NCI-H2107 treated with DMSO at 0.1 percent for 48 hours (cell line): Measurements from ENCODE around the gene COCH.
"Not testable (repeated sequence)": the region's sequence is repeated elsewhere in the genome, so short reads cannot be mapped to it uniquely, and the experiment has no call there.

Experiments used
- DNase-seq: peaks from one replicate; lab custom pipeline; 2025; ENCODE audit not compliant: unreplicated experiment; lab: John Stamatoyannopoulos, UW

COCH gene

DNA sequence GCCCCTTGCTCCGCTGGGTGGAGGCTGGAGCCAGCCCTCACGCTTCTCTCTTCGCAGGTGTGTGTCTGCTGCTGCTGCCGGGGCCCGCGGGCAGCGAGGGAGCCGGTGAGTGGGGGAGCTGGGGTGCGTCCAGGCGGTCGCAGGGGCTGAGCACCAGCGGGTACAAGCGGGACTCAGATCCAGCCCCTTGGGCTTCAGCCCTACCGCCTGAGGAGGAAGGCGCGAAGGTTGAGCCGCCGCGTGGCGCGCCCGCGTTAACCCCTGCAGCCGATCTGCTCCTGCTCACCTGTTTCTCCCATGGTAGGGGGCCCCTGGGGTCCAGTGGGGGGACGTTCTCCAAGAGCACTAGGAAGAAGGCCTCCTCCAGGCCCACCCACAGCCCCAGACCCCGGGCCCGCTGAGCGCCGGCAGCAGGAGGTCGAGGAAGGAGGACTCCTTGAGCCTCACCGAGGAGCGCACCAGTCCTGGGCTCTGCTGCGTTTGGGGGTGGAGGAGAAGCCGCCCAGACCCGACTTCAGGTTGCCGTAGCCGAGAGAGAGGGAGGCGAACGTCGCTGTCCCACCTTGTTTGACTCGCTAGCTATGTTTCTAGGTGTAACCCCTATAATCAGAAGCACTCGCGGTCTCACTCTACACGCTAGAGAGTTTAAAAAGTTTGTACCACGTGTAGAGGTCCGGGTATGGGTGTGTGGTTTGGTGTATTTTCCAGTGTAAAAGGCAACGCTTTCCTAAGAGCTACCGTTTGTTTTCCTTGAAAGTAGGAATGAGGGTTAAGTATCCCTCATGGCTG, 834 bp downstream of the COCH start:
- DNase-seq, result peak; percentile 28

- no peak for DNase-seq
These were observed 1.4 kb downstream of the COCH start for GRCh38 chr14:30875788-30876053.

DNA sequence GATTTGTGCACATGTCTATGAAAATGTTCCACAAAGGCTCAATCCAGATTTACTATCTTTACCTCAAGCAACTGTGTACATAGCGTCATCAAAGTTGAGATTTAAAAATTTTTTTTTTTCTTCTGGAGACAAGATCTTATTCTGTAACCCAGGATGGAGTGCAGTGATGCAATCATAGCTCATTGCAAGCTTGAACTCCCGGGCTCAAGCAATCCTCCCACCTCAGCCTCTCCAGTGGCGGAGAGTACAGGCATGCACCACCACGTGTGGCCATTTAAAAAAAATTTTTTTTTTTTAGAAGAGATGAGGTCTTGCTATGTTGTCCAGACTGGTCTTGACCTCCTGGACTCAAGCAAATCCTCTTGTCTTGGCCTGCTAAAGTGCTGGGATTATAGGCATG, 2.3 kb downstream of the COCH start:
- no peak for DNase-seq

- DNase-seq, result no peak
These were observed 8.1 kb downstream of the COCH start for GRCh38 chr14:30882431-30882830.

GRCh38 chr14:30883508-30884294, 9.3 kb downstream of the COCH start:
- DNase-seq, result no peak

DNA sequence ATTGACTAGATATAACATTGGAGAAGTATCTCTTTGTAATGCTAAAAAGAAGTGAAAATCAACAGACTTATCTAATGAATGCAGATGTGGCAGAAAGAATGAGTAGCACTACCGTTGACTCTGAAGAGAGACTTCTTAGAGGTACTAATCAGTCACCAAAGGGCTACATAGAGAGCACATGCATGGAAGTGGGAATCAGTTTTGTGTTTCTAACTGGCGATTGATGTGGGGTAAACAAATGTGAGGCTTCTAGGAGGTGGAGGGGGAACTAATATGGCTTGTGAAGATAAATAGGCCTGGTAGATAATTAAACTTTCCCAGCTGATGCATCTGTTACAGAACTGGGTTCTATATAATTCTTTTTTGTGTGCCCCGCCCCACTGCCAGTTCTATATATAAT, 10.5 kb downstream of the COCH start:
- no peak for DNase-seq

DNA sequence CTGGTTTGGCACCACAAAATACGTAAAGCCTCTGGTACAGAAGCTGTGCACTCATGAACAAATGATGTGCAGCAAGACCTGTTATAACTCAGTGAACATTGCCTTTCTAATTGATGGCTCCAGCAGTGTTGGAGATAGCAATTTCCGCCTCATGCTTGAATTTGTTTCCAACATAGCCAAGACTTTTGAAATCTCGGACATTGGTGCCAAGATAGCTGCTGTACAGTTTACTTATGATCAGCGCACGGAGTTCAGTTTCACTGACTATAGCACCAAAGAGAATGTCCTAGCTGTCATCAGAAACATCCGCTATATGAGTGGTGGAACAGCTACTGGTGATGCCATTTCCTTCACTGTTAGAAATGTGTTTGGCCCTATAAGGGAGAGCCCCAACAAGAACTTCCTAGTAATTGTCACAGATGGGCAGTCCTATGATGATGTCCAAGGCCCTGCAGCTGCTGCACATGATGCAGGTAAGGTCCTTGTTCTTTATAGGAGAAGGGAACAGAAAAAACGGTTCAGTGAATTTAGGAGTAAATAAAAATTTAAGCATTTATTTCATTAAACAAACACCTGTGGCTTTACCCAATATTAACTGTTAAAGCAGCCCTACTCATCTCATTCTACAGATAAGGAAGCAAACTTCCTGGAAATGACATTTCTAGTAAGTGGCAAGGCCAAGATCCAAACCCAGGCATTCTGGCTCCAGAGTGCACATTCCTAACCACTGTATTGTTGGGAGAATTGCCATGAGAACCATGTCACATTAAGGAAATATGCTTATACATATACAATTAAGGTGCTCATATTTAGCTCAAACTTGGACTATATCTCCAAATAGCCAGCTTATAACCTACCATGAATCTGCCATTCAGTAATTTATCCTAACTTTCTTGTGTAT, 11.7 kb downstream of the COCH start:
- no peak for DNase-seq

DNA sequence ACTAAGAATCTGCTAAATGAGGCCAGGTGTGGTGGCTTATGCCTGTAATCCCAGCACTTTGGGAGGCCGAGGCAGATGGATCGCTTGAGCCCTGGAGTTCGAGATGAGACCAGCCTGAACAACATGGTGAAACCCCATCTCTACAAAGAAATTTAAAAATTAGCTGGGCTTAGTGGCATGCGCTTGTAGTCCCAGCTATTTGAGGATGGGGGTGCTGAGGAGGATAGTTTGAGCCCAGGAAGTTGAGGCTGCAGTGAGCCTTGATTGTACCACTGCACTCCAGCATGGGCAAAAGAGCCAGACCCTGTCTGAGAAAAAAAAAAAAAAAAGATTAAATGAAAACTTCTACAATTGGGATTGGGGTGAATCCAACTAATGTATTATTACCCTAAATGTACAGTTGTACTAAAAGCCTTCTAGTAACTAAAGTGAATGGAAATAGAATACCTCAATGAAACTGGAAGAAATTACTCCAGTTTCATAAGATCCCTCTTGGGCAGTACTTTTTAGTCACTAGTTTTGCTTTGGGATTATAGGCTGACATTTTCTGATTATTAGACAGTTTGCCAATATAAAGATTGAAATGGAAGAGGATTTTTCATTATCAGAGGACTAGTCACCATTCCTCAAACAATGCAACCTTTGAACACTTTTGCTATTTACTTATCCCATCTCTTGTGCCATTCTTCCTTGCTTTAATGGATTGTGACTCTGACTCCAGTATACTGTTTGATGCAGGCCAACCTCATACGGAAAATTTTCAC, 14.3 kb downstream of the COCH start:
- no peak for DNase-seq

- no peak for DNase-seq
These were observed 14.9 kb downstream of the COCH start for GRCh38 chr14:30889244-30889594.

- no peak for DNase-seq
These were observed 19.5 kb downstream of the COCH start for GRCh38 chr14:30893819-30894218.

- no peak for DNase-seq
These were observed 20.7 kb downstream of the COCH start for GRCh38 chr14:30894923-30895515.

DNA sequence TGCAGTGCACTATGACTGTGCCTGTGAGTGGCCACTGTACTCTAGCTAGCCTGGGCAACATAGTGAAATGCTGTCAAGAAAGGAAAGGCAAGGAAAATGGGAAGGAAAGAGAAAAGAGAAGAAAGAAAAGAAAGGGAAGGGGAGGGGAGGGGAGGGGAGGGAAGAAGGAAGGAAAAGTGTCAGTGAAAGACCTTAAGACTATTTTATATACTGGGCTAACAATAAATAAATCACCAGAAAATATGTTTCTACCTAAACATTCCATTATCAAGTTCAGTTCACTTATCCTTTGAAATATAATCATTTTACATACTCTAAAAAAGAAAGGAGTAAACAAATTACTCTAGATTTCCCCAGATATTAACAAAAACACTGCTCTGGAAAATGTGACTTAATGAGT, 22.1 kb downstream of the COCH start:
- DNase-seq, result no peak

DNA sequence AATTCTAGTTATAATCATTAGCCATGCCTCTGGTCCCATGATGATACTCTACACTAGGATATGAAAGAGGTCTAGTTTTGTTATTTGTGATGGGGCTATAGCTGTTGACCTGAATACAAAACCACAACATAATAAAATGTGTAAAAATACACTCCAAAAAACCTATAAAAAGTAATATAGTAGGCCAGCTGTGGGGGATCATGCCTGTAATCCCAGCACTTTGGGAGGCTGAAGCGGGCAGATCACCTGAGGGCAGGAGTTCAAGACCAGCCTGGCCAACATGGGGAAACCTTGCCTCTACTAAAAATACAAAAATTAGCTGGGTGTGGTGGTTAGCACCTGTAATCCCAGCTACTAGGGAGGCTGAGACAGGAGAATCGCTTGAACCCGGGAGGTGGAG, 22.8 kb downstream of the COCH start:
- DNase-seq, result not testable (repeated sequence)

DNA sequence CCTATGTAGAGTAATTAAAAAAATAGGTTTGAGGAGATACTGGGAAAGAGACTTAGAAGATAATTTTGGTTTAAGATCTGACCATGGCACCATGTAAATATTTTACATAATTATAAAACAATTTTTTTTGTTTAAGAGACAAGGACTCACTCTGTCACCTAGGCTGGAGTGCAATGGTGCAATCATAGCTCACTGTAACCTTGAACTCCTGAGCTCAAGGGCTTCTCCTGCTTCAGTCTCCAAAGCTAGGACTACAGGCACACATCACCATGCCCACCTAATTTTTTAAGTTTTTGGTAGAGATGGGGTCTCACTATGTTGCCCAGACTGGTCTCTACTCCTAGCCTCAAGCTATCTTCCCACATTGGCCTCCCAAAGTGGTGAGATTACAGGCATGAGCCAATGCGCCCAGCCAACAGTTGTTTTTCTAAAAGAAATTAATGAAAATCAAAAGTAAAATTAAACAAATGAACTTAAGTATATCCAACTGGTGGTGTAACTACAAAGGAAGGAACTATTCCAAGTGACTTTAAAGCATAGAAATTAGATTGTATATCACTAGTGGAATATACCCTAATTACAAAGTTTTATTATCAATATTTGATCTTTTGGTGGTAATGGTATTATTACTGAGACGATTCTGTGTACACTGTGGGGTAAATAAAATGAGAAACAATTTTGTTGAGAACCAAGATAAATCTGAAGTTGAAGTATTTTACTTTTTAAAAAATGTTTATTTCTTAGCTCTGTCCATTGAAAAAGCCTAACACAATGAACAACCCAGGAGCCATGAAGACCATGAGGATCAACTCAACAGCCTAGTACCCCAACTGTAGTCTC, 29.1 kb downstream of the COCH start:
- DNase-seq, result no peak

DNA sequence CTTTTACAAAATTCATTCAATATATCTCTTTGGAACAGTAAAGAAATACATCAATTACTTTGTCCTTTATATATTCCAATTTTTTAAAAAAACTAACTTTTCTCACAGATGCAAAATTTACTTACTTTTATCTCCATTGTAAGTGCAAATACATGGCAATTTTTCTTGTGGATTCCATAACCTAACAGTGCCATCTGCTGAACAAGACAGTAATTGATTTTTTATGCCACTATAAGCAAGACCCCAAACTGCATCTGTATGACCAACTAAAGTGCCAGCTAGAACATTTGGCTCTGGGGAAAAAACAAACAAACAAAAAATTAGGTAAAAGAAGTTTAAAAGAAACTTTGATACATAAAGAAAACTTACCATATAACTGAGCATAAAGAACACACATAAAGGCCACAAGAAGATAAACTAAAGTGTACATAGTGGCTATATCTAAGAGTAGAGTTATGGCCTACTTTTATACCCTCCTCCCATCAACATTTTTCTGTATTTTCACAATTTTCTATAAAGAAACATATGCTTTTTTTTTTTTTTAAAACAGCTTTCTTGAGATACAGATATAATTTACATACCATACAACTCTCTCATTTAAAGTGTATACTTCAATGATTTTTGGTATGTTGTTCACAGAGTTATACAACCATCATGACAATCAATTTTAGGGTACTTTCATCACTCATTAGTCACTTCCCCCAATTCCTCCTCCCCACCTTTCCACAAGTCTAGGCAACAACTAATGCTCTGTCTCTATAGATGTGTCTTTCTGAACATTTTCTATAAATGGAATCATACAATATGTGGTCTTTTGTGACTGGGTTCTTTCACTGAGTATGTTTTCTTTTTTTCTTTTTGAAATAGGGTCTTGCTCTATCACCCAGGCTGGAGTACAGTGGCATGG, 32.6 kb downstream of the COCH start:
- DNase-seq, result no peak

DNA sequence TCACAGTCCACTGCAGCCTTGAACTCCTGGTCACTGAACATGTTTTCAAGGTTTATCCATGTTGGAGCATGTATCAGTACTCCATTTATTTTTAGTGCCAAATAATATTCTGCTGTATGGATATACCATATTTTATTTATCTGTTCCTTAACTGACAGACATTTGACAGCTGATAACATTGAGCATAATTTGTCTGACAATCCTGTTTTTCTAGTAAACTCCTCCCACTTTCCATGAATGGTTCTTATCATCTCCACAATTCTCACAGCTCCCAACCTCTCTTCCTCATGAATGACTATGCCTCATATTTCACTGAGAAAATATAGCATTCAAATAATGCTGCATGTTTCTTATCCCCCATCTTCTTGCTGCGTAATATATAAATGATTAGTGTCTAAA, 33.3 kb downstream of the COCH start:
- DNase-seq, result no peak

DNA sequence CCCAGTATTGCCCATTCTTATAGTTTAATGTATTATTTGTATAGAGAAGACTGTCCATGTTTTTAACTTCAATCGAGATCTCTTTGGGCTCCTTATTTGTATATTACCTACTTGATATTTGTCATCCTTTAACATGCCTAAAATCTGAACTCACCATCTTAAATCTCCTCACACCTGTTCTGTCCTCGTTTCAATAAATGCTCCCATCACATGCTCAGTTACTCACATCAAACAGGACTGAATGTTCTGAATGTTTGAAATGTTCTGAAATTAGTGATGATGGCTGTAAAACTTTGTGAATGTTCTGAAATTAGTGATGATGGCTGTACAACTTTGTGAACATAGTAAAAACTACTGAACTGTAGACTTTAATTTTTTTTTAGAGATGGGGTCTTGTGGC, 34.5 kb downstream of the COCH start:
- DNase-seq, result no peak

- no peak for DNase-seq
These were observed 40.5 kb downstream of the COCH start for GRCh38 chr14:30914812-30915211.

DNA sequence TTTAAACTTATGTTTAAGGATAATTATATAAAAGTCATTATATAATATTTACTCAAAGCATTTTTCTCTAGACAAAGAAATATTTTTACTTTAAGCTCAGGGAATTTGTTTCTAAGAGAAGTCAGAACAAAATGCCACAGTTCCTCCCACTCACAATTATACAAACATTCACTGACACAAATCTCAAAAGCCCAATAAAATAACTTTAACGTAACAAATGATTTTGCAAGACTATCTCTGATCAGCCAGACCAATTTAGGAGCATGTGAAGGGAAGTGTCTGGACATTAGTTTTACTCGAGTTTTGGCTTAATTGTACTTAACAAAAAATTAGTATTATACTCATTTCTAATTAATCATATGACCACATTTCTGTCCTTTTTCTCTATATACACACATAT, 41.2 kb downstream of the COCH start:
- DNase-seq, result no peak
